Measurements from ENCODE around the gene PIGA. TPM values are rescaled to one million over a fixed set of nuclear protein-coding genes. Genes with fewer than 3 reads are reported as not detected.

PIGA gene
- total RNA-seq, 1 donor from 2014 or later = 14.0 TPM

- TF ChIP-seq EZH2 (IDR thresholded peaks at IDR 0.05; ENCODE audit: insufficient read depth, low read length) (no peak), CTCF (IDR thresholded peaks at IDR 0.05; ENCODE audit: insufficient read depth, low read depth, low read length) (peak; percentile 25)
- Mint-ChIP-seq H3K27ac (ENCODE audit: unreplicated experiment) (no peak overlapping the region), H3K27me3 (ENCODE audit: low read depth, unreplicated experiment) (peaks cover 1% of the 10 kb centered on the region), H3K4me1 (ENCODE audit: low read depth, unreplicated experiment) (no peaks in the 10 kb centered on the region), H3K9me3 (ENCODE audit: unreplicated experiment) (no peaks in the 10 kb centered on the region), H3K4me3 (ENCODE audit: unreplicated experiment) (no peak overlapping the region), H3K36me3 (ENCODE audit: low read depth, unreplicated experiment) (no peaks in the 10 kb centered on the region)
- Histone ChIP-seq H3K79me2 (ENCODE audit: insufficient read depth, low read length) (no peaks in the 10 kb centered on the region), H3K4me1 (ENCODE audit: insufficient read depth, low read length) (no peaks in the 10 kb centered on the region), H3K9ac (ENCODE audit: low read length) (no peak overlapping the region), H2AFZ (ENCODE audit: low read depth, low read length) (no peak overlapping the region), H3K36me3 (ENCODE audit: insufficient read depth, low read length) (no peaks in the 10 kb centered on the region), H4K20me1 (ENCODE audit: insufficient read depth, low read length) (no peaks in the 10 kb centered on the region), H3K9me3 (ENCODE audit: insufficient read depth, low read depth, low read length) (no peaks in the 10 kb centered on the region), H3K27ac (ENCODE audit: low read depth, low read length) (no peak overlapping the region), H3K4me2 (ENCODE audit: low read length) (no peak overlapping the region), H3K27me3 (ENCODE audit: insufficient read depth, low read length) (no peaks in the 10 kb centered on the region), H3K4me3 (ENCODE audit: insufficient read depth, low read depth, low read length) (no peak overlapping the region)
- DNase-seq (ENCODE audit: low read depth) (peak; percentile 32), FAIRE-seq (peak; percentile 96)
Measured at GRCh38 chrX:15349046-15349445, 13.7 kb upstream of the PIGA start.

- H3K9me3 Mint-ChIP-seq (ENCODE audit: unreplicated experiment) = no peaks in the 10 kb centered on the region
- H2AFZ ChIP-seq (ENCODE audit: low read depth, low read length) = no peak overlapping the region
- no peaks in the 10 kb centered on the region for H4K20me1 ChIP-seq (ENCODE audit: insufficient read depth, low read length)
- no peak overlapping the region for H3K27ac Mint-ChIP-seq (ENCODE audit: unreplicated experiment)
- H3K79me2 ChIP-seq (ENCODE audit: insufficient read depth, low read length) = no peaks in the 10 kb centered on the region
- H3K4me2 ChIP-seq (ENCODE audit: low read length) = no peak overlapping the region
- no peak overlapping the region for H3K4me3 ChIP-seq (ENCODE audit: insufficient read depth, low read depth, low read length)
- H3K4me1 Mint-ChIP-seq (ENCODE audit: low read depth, unreplicated experiment) = no peaks in the 10 kb centered on the region
- no peaks in the 10 kb centered on the region for H3K27me3 ChIP-seq (ENCODE audit: insufficient read depth, low read length)
- no peaks in the 10 kb centered on the region for H3K36me3 Mint-ChIP-seq (ENCODE audit: low read depth, unreplicated experiment)
- FAIRE-seq = no peak
- no peak overlapping the region for H3K27ac ChIP-seq (ENCODE audit: low read depth, low read length)
- no peak overlapping the region for H3K9ac ChIP-seq (ENCODE audit: low read length)
- H3K4me1 ChIP-seq (ENCODE audit: insufficient read depth, low read length) = no peaks in the 10 kb centered on the region
- H3K36me3 ChIP-seq (ENCODE audit: insufficient read depth, low read length) = no peaks in the 10 kb centered on the region
- peaks cover 1% of the 10 kb centered on the region for H3K27me3 Mint-ChIP-seq (ENCODE audit: low read depth, unreplicated experiment)
- TF ChIP-seq CTCF (IDR thresholded peaks at IDR 0.05; ENCODE audit: insufficient read depth, low read depth, low read length) (no peak), EZH2 (IDR thresholded peaks at IDR 0.05; ENCODE audit: insufficient read depth, low read length) (no peak)
- H3K9me3 ChIP-seq (ENCODE audit: insufficient read depth, low read depth, low read length) = no peaks in the 10 kb centered on the region
- H3K4me3 Mint-ChIP-seq (ENCODE audit: unreplicated experiment) = no peak overlapping the region
- DNase-seq (ENCODE audit: low read depth) = no peak
Measured at GRCh38 chrX:15345976-15346375, 10.7 kb upstream of the PIGA start.

GRCh38 chrX:15344106-15344505, 8.8 kb upstream of the PIGA start:
- Histone ChIP-seq H3K4me1 (ENCODE audit: insufficient read depth, low read length) (no peaks in the 10 kb centered on the region), H3K4me2 (ENCODE audit: low read length) (no peak overlapping the region), H3K27me3 (ENCODE audit: insufficient read depth, low read length) (peaks cover 3% of the 10 kb centered on the region), H3K4me3 (ENCODE audit: insufficient read depth, low read depth, low read length) (no peak overlapping the region), H4K20me1 (ENCODE audit: insufficient read depth, low read length) (no peaks in the 10 kb centered on the region), H3K9ac (ENCODE audit: low read length) (no peak overlapping the region), H3K36me3 (ENCODE audit: insufficient read depth, low read length) (no peaks in the 10 kb centered on the region), H3K27ac (ENCODE audit: low read depth, low read length) (no peak overlapping the region), H3K9me3 (ENCODE audit: insufficient read depth, low read depth, low read length) (no peaks in the 10 kb centered on the region), H3K79me2 (ENCODE audit: insufficient read depth, low read length) (no peaks in the 10 kb centered on the region), H2AFZ (ENCODE audit: low read depth, low read length) (no peak overlapping the region)
- Mint-ChIP-seq H3K9me3 (ENCODE audit: unreplicated experiment) (no peaks in the 10 kb centered on the region), H3K27me3 (ENCODE audit: low read depth, unreplicated experiment) (peaks cover 1% of the 10 kb centered on the region), H3K36me3 (ENCODE audit: low read depth, unreplicated experiment) (no peaks in the 10 kb centered on the region), H3K27ac (ENCODE audit: unreplicated experiment) (no peak overlapping the region), H3K4me1 (ENCODE audit: low read depth, unreplicated experiment) (no peaks in the 10 kb centered on the region), H3K4me3 (ENCODE audit: unreplicated experiment) (no peak overlapping the region)
- TF ChIP-seq CTCF (IDR thresholded peaks at IDR 0.05; ENCODE audit: insufficient read depth, low read depth, low read length) = no peak
- DNase-seq (ENCODE audit: low read depth) (no peak), FAIRE-seq (no peak)
